Ovary (tissue), 3 donors: ENCODE results near the gene IQGAP1.
"Not testable (repeated sequence)": the region's sequence is repeated elsewhere in the genome, so short reads cannot be mapped to it uniquely, and the experiment has no call there.

Experiments used
- EP300 ChIP-seq: sonication (generic); formaldehyde crosslinking; IDR thresholded peaks from one replicate; pipeline ENCODE4 v1.6.1; 2017; ENCODE audit warnings: antibody characterized with exemption
- POLR2A ChIP-seq: fragments of 450-650 bp; IDR thresholded peaks from one replicate; pipeline ENCODE4 v1.6.1; 2017; ENCODE audit warnings: antibody characterized with exemption, mild to moderate bottlenecking, moderate library complexity
- TF ChIP-seq, protein P1 (sequence below), 3 donors: fragments of 450-650 bp in 2 of 3; fragments of 200-600 bp in 1 of 3; IDR thresholded peaks; one replicate each; pipeline versions ENCODE4 v1.5.1 to v1.8.0; 2016 to 2022; ENCODE audit warnings: antibody characterized with exemption in 3 of 3, mild to moderate bottlenecking in 1 of 3
- donor health status: DM: no; HTN: no; CAD: no.

DNA sequence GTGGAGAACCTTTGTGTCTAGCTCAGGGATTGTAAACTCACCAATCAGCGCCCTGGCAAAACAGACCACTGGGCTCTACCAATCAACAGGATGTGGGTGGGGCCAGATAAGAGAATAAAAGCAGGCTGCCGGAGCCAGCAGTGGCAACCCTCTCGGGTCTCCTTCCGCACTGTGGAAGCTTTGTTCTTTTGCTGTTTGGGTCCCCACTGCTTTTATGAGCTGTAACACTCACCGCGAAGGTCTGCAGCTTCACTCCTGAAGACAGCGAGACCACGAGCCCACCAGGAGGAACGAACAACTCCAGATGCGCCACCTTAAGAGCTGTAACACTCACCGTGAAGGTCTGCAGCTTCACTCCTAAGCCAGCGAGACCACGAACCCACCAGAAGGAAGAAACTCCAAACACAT lies 123.2 kb downstream of the IQGAP1 start:
- not testable (repeated sequence) for TF ChIP-seq POLR2A, EP300
- TF ChIP-seq, protein P1, sequence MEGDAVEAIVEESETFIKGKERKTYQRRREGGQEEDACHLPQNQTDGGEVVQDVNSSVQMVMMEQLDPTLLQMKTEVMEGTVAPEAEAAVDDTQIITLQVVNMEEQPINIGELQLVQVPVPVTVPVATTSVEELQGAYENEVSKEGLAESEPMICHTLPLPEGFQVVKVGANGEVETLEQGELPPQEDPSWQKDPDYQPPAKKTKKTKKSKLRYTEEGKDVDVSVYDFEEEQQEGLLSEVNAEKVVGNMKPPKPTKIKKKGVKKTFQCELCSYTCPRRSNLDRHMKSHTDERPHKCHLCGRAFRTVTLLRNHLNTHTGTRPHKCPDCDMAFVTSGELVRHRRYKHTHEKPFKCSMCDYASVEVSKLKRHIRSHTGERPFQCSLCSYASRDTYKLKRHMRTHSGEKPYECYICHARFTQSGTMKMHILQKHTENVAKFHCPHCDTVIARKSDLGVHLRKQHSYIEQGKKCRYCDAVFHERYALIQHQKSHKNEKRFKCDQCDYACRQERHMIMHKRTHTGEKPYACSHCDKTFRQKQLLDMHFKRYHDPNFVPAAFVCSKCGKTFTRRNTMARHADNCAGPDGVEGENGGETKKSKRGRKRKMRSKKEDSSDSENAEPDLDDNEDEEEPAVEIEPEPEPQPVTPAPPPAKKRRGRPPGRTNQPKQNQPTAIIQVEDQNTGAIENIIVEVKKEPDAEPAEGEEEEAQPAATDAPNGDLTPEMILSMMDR (IDR thresholded peaks at IDR 0.05), result not testable (repeated sequence)
